ENCODE data around the gene HSD17B4.
A peak's percentile ranks its signal among the peaks of the same experiment; 100 is the strongest.
"Not testable (repeated sequence)": the region's sequence is repeated elsewhere in the genome, so short reads cannot be mapped to it uniquely, and the experiment has no call there.

Gene HSD17B4

DNA sequence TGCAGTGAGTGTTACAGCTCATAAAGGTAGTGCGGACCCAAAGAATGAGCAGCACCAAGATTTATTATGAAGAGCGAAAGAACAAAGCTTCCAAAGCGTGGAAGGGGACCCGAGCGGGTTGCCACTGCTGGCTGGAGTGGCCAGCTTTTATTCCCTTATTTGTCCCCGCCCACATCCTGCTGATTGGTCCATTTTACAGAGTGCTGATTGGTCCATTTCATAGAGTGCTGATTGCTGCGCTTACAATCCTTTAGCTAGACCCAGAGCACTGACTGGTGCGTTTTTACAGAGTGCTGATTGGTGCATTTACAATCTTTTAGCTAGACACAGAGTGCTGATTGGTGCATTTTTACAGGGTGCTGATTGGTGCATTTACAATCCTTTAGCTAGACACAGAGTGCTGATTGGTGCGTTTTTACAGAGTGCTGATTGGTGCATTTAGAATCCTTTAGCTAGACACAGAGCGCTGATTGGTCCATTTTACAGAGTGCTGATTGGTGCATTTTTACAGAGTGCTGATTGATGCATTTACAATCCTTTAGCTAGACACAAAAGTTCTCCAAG lies 19.5 kb upstream of the HSD17B4 start:
- not testable (repeated sequence) for DNase-seq (ENCODE audit: low spot score)

DNA sequence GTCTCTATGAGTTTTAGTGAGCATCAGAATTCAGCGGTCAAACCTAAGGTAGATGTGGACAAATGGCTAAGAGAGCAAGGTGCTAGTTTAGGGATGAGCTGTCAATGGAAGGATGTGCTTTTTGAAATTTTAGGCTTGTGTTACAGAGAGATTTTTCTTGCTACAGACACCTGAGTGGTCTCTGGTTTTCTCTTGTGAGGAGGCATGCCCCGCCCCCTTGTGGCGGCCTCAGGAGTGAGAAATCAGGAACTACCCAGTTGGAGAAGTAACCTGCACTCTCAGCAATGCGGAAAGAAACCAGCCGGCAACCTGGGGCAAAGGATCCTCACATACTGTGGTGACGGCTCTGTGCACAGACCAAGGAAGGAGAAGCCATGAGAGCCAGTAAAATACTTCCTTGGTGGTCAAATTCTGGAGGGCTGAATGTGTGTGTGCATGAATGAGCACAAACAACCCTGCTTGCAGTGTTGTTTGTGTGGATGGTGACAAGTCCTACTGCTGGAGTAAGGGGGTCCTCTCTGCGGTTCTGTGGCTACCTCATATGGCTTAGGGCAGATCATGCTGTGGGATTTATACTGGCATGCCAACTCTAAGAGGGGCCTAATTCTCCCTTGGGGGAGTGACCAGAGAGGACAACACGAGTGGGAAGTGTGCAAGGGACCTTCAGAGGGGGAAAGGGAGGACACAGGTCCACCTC lies 16.7 kb upstream of the HSD17B4 start:
- no peak for DNase-seq (ENCODE audit: low spot score)

DNA sequence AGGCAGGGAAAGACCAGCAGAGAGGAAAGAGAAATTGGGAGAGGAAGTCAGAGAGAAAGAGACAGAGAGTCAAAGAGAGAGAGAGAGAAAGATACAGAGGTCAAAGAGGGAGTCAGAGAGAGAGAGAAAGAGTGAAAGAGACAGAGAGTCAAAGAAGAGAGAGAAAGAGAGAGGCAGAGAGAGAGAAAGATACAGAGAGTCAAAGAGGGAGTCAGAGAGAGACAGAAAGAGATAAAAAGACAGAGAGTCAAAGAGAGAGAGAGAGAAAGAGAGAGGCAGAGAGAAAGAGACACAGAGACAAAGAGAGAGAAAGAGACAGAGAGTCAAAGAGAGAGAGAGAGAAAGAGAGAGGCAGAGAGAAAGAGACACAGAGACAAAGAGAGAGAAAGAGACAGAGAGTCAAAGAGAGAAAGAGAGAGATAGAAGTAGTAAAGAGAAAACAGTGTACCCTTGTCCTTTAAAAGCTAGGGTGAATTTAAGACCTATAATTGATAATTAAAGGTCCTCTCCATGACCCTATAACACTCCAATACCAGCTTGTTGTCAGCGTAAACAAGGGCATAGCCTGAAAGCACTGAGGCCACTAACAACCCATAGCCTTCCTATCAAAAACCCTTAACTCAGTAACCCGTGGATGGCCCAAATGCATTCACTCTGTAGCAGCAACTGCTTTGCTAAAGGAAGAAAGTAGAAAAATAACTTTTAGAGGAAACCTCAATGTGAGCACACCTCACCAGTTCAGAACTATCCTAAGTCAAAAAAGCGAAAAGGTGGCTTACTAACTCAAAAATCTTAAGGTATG lies 14.3 kb upstream of the HSD17B4 start:
- DNase-seq (ENCODE audit: low spot score), result not testable (repeated sequence)

DNA sequence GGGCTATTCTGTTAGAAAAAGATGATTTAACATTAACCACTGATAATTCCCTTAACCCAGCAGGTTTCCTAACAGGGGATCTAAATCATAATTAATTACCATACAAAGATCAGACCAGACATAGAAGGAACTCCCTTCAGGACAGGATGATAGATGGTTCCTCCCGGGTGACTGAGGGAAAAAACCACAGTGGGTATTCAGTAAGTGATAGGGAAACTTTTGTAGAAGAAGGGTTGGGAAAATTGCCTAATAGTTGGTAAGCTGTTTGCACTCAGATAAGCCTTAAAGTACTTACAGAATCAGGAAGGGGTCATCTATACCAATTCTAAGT lies 13.7 kb upstream of the HSD17B4 start:
- DNase-seq (ENCODE audit: low spot score), result not testable (repeated sequence)

DNA sequence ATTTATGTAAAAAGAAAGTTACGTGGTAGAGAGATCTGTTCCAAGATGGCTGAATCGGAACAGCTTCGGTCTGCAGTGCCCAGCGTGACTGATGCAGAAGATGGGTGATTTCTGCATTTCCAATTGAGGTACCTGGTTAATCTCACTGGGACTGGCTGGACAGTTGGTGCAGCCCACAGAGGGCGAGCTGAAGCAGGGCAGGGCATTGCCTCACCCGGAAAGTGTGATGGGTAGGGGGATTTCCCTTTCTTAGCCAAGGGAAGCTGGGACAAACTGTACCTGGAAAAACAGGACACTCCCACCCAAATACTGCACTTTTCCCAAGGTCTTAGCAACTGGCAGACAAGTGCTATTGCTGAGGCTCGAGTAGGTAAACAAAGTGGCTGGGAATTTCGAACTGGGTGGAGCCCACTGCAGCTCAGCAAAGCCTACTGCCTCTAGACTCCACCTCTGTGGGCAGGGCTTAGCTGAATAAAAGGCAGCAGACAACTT lies 13.1 kb upstream of the HSD17B4 start:
- no peak for DNase-seq (ENCODE audit: low spot score)

DNA sequence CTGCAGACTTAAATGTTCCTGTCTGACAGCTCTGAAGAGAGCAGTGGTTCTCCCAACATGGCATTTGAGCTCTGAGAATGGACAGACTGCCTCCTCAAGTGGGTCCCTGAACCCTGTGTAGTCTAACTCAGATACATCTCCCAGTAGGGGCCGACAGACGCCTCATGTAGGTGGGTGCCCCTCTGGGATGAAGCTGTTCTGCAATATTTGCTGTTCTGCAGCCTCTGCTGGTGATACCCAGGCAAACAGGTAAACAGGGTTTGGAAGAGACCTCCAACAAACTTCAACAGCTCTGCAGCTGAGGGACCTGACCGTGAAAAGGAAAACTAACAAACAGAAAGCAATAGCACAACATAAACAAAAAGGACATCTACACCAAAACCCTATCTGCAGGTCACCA lies 12.7 kb upstream of the HSD17B4 start:
- not testable (repeated sequence) for DNase-seq (ENCODE audit: low spot score)

DNA sequence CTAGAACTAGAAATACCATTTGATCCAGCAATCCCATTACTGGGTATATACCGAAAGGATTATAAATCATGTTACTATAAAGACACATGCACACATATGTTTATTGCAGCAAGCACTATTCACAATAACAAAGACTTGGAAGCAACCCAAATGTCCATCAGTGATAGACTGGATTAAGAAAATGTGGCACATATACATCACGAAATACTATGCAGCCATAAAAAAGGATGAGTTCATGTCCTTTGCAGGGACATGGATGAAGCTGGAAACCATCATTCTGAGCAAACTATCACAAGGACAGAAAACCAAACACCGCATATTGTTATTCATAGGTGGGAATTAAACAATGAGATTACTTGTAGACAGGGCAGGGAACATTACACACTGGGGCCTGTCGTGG lies 7.7 kb upstream of the HSD17B4 start:
- not testable (repeated sequence) for DNase-seq (ENCODE audit: low spot score)

DNA sequence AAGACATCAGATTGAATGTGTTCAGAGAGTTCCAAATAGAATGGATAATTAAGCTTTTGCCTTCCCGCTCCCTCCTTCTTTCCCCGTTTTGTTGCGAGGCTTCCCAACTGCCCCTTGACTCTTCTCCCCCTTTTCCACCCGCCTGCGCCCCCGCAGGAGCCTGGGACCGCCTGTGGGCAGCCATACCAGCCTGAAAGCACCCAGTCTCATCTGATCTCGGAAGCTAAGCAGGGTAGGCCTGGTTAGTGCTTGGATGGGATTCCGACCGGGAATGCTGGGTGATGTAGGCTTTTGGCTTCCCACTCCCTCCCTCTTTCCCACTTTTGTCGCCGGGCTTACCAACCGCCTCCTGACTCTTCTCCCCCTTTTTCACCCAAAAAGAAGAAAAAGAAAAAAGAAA lies 6.8 kb upstream of the HSD17B4 start:
- no peak for DNase-seq (ENCODE audit: low spot score)

DNA sequence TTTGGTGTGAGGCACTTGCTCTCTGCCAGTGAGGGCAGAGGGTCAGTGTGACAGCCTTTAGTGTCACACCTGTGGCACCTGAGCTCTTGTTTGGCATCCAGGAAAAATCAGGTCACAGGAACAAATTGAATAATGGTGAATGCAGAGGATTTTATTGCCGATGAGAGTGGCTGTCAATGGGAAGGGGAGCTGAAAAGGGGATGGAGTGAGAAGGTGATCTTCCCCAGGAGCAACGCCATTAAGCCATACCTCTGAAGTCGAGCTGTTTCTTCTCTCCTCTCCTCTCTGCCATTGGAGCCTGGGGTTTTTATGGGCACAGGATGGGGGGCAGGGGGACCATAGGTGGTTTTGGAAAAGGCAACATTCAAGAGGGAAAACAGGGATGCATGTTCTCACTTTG lies 2.4 kb upstream of the HSD17B4 start:
- DNase-seq (ENCODE audit: low spot score), result no peak

DNA sequence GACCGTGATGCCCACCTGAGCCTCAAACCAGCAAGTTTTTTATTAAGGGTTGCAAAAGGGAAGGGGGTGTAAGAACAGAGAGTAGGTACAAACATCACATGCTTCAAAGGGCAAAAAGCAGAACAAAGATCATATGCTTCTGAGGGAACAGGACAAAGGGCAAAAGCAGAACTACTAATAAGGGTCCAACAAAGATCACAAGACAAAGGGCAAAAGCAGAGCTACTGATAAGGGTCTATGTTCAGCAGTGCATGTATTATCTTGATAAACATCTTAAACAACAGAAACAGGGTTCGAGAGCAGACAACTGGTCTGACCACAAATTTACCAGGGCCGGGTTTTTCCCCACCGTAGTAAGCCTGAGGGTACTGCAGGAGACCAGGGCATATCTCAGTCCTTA lies 1.7 kb upstream of the HSD17B4 start:
- DNase-seq (ENCODE audit: low spot score), result not testable (repeated sequence)

DNA sequence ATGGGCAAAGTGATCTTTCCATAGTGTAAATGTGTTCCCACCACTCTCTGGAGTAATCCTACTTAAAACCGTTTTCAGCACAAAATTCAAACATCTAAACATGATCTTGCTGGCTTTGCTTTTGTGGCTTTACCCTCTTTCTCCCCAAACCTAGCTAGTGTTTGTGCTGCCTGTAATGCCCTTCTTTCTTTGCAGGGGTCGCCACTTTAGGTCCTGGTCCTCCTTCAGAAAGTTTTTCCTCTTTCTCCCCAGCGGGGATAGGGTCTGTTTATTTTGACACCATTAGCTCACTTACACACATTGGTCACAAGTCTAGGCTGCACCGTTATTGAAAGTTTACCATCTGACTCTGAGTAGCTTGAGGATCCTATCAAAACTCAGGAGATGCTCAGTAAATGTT lies 736 bp upstream of the HSD17B4 start:
- no peak for DNase-seq (ENCODE audit: low spot score)

DNA sequence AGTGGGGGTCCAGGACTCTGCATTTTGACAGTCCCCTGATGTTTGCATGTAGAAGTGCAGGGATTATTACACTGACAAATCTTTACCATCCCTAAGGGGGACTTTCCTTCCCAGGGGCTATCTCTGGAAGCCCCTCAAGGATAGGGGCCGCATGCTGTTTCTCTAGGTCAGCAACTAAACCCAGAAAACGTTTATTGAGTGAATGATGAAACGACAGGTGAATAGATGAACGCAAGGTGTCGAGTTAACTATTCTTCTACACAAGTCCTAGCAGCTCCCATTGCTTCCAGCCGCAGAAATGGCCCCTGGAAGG lies 281 bp upstream of the HSD17B4 start:
- no peak for DNase-seq (ENCODE audit: low spot score)

DNA sequence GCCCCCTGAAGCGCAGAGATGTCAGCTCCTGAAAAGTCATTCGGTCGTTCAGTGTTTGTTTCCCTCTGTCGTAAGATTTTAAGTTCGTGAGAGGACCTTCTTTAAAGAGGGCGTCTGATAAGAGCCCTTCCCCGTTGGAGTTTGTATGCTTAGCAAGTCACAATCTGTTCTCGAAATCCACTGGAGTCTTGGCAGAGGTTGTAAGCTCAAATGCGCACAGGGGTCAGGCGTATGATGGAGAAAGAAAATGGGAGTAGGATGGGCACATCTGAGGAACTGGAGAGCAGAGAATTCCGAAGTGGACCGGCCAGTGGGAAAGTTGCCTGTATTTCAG lies 710 bp downstream of the HSD17B4 start:
- peak; percentile 50 for DNase-seq (ENCODE audit: low spot score)

DNA sequence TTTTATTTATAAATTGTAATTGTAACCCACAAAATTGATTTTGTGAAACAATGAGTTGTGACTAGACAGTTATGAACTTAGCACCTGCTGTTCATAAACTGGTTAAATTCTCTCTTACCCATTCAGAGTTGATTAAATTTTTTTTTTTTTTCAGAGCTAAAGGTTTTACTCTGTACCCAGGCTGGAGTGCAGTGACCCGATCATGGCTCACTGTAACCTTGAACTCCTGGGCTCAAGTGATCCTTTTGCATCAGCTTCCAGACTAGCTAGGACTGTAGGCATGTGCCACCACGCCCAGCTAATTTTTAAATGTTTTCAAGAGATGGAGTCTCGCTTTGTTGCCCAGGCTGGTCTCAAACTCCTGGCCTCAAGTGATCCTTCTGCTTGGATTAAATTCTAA lies 1.9 kb downstream of the HSD17B4 start:
- DNase-seq (ENCODE audit: low spot score), result no peak

DNA sequence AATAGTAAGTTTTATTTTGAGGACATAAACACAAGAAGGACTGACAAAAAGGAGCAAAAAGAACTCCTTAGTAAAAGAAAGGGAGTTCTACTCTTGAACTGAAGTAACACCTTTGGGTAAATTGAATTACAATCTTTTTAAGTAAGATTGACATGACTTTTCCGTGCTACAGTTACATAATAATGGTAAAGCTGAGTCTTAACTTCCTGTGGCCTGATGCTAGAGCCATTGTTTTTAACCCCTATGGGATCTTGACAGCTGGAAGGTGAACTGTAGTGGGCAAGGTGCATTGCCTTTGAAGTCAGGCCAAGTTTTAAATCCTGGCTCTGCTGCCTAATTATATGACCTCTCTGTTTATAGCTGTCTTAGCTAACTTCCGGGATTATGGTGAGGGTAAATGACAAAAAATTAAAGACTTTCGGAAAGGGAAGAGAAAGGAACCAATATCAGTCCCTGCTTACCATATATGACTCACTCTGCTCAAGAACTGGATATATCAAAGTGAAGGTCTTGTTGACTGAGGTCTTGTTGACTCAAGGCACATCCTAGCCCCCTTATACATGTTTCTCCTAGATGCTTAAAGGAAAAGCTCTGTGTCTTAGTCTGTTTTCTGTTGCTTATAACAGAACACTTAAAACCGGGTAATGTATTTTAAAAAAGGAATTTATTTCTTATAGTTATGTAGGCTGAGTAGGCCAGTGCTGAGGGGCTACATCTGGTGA lies 6.8 kb downstream of the HSD17B4 start:
- DNase-seq (ENCODE audit: low spot score), result no peak

DNA sequence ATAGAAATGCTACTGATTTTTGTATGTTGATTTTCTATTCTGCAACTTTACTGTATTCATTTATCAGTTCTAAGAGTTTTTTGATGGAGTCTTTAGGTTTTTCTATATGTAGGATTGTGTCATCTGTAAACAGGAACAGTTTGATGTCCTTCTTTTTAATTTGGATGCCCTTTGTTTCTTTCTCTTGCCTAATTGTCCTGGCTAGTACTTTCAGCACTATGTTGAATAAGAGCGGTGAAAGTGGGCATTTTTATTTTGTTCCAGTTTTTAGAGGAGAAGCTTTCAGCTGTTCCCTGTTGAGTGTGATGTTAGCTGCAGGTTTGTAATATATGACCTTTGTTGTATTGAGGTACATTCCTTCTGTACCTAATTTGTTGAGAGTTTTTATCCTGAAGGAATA lies 13.3 kb downstream of the HSD17B4 start:
- no peak for DNase-seq (ENCODE audit: low spot score)

DNA sequence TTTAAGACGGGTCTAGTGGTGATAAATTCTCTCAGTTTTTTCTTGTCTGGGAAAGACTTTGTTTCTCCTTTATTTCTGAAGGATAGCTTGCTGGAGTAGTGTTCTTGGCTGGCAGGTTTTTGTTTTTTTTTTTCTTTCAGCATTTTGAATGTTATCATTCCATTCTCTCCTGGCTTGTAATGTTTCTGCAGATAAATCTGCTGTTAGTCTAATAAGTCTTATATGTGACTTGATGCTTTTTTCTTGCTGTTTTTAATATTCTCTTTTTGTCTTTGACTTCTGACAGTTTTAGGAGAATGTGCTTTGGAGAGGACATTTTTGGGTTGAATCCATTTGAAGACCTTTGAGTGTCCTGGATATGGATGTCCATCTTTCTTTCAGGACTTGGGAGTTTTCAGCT lies 16.0 kb downstream of the HSD17B4 start:
- DNase-seq (ENCODE audit: low spot score), result no peak

DNA sequence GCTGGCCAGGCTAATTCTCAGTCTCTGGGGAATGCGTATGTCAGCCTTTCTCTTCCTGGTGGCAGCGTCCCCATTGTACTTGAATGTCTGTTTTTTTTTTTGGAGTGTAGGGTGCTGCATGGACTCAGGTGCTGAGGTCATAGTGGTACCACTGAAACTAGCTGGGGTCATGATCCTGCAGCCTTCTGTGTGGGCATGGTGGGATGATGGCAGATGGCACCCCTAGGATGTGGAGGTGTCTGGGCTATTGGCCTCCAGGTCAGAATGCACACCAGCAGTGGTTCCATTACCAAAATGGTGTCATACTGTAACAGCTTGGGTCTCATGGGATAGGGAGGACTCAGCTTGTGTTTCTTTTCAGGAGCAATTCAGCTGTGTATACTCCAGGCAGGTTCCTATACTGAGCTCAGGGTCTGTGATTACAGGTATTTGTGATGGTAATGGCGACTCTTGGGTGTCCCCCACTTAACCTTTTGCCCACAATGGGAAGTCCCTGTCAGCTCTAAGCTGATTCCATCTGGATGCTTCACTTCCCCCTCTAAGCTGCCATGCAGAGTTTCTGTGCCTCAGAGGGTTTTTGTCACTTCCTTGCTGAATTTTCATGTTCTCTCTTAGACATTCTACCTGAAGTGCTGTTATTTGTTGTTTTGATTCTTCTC lies 17.9 kb downstream of the HSD17B4 start:
- no peak for DNase-seq (ENCODE audit: low spot score)

DNA sequence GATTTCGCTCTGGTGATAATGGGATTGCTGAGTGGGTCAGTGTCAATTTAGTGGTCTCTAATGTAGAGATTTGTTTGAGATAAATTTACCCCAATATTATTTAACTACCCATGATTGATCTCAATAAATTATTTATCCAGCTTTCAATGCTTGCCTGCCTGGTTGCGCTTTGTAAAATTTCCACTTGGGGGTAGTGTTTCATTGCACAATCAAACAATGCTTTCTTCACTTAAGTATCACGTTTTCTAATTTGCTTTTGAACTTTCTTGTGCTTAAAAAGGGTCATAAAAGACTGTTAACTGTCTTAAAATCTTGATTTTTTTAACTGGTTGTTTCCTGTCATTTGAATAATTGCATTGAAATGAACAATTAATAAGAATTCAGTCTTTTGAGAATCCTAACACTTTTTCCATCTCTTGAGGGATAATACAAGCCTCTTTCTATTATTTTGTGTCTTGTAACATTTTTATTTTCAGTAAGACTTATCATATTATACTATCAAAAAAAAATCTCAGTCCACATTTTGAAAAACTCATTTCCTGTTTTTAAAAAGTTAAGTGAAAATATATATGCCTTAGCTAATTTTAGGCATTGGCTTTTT lies 18.7 kb downstream of the HSD17B4 start:
- peak; percentile 75 for DNase-seq (ENCODE audit: low spot score)

DNA sequence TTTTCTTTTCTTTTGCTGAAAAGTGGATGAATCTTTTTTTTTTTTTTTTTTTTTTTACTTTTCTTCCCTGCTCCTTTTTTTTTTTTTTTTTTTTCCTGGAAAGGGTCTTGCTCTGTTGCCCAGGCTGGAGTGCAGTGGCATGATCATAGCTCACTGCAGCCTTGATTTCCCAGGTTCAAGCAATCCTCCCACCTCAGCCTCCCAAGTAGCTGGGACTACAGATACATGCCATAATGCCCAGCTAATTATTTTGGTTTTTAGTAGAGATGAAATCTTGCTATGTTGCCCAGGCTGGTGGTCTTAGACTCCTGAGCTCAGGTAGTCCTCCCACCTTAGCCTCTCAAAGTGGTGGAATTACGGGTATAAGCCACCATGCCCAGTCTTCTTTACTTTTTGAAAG lies 20.9 kb downstream of the HSD17B4 start:
- DNase-seq (ENCODE audit: low spot score), result no peak

DNA sequence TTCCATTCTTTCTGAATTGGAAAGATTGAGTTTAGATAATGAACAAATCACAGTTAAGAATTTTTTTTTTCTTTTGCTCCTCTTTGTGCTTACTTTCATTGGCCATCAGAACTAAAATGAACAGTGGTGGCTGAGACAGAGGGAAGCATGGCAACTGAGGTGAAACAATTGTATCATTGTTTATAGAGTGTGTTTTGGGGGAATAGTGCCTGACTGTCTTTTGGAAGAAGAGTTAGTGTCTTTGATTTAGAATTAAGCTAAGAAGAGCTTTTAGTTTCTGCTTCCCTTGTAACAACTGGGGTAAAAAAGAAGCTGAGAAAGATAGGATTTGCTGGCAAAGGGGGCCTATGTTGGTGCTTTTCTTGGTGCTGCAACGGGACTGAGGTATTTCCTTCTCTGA lies 24.0 kb downstream of the HSD17B4 start:
- DNase-seq (ENCODE audit: low spot score), result peak; percentile 93

DNA sequence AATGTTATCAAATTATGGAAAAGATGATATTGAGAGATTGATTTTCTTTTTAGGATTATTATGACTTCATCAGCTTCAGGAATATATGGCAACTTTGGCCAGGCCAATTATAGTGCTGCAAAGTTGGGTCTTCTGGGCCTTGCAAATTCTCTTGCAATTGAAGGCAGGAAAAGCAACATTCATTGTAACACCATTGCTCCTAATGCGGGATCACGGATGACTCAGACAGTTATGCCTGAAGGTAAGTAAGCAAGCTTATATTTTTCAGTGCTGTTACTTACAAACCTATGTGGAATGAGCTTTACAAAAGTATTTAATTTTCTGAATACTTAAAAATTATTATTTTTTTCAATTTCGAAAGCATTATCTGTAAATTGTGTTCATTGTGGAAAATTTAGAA lies 26.5 kb downstream of the HSD17B4 start:
- DNase-seq (ENCODE audit: low spot score), result peak; percentile 54

Measured in pons (tissue), 1 donor.